COLO829 (cell line): ENCODE measurements around the gene WASHC3.
"Not testable (repeated sequence)": the region's sequence is repeated elsewhere in the genome, so short reads cannot be mapped to it uniquely, and the experiment has no call there.

Experiments
- DNase-seq: peaks from one replicate; pipeline ENCODE4 v3.0.0; 2012; ENCODE audit warnings: low spot score

The WASHC3 gene, protein sequence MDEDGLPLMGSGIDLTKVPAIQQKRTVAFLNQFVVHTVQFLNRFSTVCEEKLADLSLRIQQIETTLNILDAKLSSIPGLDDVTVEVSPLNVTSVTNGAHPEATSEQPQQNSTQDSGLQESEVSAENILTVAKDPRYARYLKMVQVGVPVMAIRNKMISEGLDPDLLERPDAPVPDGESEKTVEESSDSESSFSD

DNA sequence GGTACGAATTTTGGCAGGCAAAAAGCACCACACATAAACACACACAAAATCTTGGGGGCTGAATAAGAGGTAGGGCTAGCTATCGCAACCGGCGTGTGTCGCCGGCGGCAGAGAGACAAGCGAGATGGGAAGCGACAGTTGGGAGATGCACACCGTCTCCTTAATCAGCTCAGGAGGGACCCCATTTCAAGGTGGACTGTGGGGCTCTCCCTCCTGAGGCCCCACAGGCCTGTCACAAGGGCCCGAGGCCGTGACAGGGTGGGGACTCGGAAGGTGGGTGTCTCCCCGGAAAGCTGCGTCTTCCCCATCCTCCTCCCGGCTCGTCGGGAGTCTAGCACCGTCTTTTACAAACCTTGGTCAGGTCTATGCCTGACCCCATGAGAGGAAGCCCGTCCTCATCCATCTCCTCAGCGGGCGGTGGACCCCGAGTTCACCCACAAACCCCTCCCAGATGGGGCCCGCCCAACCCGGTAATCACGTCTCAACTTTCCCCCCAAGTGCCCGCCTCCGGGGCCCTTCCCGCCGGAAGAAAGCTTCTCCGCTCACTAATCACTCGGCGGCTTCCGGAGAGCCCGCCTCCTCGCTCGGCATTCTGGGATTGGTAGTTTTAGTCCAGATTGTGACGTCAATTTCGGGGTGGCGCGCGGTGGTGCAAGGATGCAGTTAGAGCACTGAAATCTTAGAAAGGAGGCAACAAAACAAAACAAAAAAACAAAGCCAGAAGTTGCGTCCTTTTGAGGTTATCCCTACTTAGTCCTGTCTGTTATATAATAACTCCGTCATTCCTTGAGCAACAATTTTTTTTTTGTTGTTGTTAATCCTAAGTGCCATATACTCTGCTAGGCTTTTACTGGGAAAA lies at the start of gene WASHC3:
TSS of gene WASHC3 (minus strand) at position 432 of the 859 bp plus-strand sequence. CDS start at position 403, 29 bp downstream.
- DNase-seq, result peak; percentile 77

DNA sequence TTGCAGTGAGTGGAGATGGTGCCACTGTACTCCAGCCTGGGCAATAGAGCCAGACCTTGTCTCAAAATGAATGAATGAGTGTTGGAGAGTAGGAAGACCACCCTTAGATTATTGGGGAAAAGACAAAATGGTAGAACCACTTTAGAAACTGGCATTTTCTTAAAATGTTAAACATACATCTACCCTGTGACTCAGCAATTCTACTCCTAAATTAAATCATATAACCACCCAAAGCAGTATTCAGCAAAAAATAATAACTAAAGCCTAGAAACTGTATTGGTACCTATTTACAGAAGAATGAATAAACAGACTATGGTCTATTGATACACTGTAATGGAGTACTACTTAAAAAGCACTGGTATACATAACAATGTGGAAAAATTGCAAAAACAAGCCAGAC lies 49.0 kb upstream of the WASHC3 start:
- no peak for DNase-seq

DNA sequence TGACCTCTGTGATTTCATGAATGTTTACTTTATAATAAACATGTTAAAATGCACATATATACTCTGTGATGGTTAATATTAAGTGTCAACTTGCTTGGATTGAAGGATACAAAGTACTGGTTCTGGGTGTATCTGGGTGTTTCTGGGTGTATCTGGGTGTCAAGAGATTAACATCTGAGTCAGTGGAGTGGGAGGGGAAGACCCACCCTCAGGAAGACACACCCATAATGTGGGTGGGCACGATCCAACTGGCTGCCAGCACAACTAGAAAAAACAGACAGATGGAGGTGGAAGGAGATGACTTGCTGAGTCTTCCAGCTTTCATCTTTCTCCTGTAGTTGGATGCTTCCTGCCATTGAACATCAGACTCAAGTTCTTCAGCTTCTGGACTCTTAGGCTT lies 46.2 kb upstream of the WASHC3 start:
- DNase-seq, result no peak

- no peak for DNase-seq
These were observed 45.1 kb upstream of the WASHC3 start for GRCh38 chr12:102106905-102107304.

- DNase-seq, result no peak
These were observed 35.1 kb upstream of the WASHC3 start for GRCh38 chr12:102096855-102097254.

DNA sequence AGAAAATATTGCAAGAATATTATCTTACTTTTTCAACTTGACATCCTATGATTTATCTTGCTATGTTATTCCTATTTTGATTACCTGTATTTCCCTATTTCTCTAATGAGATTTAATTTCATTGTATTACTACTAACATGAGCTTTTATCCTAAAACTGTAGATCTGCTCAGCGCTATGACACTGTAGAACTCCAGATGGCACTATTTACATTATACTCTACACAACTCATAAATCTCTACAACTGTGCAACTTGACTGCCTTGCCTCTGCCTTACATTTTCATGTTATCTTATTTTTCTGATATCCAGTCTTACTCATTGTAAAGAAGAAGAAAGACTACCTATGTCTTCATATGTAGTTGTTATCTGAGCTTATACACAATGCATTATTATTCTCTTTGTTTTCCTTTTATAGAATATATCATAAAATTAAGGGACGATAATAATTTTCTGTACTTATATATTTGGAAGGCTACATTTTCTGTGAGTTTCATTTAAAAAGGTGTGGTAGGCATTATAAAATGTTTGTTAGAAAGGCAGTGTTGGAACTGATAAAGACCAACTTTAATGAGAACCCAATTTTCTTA lies 34.0 kb upstream of the WASHC3 start:
- peak; percentile 16 for DNase-seq

GRCh38 chr12:102093319-102093718 lies 31.5 kb upstream of the WASHC3 start:
- no peak for DNase-seq

- DNase-seq, result not testable (repeated sequence)
These were observed 27.5 kb upstream of the WASHC3 start for GRCh38 chr12:102089228-102089835.

- DNase-seq, result no peak
These were observed 19.1 kb upstream of the WASHC3 start for GRCh38 chr12:102080842-102081241.

GRCh38 chr12:102072092-102072491 lies 10.3 kb upstream of the WASHC3 start:
- DNase-seq, result not testable (repeated sequence)

DNA sequence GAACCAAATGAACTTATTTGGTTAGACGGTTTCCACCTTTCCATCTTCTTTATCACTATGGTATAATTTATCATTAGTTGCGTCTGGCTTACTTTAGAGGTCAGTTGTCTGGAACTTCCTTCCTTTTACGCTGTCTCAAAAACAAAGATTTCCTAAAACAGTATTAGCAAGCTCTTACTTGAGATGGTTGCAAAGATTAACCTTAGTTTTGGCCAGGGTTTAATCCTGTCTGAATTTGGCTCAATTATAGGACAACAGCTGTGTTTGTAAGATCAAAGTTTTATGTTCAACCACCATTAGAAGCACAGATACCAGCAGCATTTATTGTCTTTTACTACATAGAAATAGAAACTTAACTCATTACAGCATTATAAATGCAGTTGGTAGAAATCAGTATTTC lies 7.9 kb upstream of the WASHC3 start:
- DNase-seq, result no peak

DNA sequence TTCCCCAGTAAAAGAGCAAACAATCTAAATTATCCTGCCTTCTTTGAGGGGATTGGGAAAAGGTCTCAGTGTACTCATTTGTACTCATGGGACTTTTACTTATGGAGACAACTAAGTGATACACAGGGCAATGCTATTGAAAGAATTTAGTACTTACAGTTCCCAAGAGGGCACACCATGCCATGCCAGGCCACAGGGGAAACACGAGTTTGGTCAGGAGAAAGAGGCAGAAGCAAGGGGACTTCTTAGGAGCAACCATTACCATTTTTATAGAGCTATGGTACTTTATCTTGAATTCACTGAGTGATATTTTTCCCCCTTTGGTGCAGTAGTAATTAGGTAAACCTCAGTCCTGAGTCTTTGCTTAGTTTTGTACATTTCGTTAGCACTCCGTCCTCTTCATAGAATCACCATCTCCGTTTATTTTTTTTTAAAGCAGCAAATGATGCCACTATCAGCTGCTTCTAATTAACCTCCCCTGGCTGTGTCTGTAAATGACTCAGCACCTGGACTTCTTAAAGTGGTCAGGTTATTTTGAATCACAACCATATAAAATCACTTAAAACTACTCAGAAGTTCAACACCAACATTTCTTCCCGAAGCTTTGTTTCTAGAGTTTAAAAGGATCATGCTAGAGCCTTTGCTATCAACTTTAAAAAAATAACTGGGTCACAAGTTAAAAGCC lies 5.9 kb upstream of the WASHC3 start:
- DNase-seq, result no peak

DNA sequence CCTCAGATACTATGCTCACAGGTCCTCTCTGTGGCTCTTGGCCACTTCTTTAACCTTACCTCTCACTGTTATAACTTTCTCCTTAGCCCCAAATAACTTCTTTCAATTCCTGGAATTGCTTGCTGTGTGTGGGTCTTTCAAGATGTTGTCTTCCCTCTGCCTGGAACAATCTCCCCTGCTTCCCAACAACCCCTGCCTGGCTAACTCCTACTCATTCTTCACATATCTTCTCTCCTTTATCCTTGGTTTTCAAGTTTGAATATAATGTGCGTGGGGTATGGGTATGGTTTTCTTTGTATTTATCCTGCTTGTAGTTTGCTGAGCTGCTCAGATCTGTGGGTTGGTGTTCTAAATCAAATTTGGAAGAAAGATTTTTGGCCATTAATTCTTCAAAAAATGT lies 2.7 kb upstream of the WASHC3 start:
- no peak for DNase-seq

GRCh38 chr12:102063069-102063468 lies 1.3 kb upstream of the WASHC3 start:
- no peak for DNase-seq

- no peak for DNase-seq
These were observed 622 bp upstream of the WASHC3 start for GRCh38 chr12:102062419-102062806.

DNA sequence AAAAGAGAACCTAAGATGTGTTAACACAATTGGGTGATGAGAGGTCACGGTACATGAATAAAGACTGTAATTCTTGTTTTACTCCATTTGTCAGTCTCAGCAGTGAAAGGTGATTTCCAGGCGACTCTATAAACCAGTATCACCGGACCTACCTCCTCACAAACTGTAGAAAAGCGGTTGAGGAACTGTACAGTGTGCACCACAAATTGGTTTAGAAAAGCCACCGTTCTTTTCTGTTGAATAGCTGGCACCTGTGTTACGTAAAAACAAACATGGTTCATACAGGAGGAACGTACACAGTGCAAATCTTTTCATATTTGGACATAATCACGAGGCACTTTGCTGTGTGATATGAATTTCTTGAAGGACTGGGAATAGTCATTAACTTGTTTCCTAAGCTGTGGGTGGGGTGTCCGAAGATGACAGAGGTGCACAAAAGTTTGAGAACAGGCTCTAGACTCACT lies 663 bp downstream of the WASHC3 start:
- DNase-seq, result no peak

DNA sequence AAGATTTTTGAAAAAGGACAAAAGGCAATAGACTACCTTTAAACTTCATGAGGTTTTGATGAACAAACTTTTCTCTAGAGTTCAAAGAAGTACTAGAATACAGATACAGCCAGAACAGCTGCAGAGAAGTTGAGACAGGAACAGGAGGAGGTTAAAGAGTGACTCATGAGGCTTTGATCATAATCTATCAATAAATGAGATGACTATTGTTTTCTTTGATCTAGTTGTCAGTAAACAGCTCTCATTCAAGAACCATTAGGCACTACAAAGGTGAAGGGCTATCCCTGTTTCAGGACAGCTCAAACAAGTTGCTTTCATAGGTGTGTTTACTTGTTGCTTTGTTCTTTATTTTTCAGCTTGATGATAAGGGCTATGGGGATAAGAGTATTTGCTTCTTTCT lies 2.4 kb downstream of the WASHC3 start:
- DNase-seq, result no peak

- DNase-seq, result no peak
These were observed 7.4 kb downstream of the WASHC3 start for GRCh38 chr12:102054345-102054744.

- no peak for DNase-seq
These were observed 8.8 kb downstream of the WASHC3 start for GRCh38 chr12:102053062-102053349.

- no peak for DNase-seq
These were observed 9.4 kb downstream of the WASHC3 start for GRCh38 chr12:102052192-102053061.

DNA sequence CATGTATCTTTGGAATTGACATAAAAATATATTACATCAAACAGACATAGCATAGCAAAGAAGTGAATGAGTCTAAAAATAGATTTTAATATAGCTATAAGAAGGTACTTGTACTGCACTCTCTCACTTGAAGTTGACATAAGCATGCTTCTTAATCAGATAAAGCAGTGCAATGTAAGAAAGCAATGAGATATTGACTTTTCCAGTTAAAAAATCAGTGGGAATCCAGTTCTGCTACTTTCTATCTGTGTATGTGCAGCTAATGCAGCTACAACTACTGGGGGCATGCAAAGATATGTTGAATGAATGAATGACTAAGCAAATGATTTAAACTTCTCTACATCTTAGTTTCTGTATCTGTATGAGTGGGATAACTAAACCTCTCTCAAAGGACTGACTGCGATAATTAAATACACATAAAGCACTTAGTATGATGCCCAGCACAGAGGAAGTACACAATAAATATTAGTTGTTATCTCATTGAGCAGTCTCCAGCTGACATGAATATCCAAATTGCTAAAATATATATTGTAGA lies 10.3 kb downstream of the WASHC3 start:
- DNase-seq, result no peak
